GM18858 (cell line): ENCODE measurements around the gene PRPF38A.
A peak's percentile ranks its signal among the peaks of the same experiment; 100 is the strongest.
"Not testable (repeated sequence)": the region's sequence is repeated elsewhere in the genome, so short reads cannot be mapped to it uniquely, and the experiment has no call there.

Source experiments
- ATAC-seq: cut with Tn5 transposase; IDR thresholded peaks from one replicate; pipeline ENCODE4 v1.9.1; 2021; ENCODE audit not compliant: unreplicated experiment

The PRPF38A gene

GRCh38 chr1:52404116-52404974, at the start of gene PRPF38A, which contains the start of gene ORC1:
TSS of gene PRPF38A (plus strand) at chr1:52404602. CDS start at chr1:52404750, 148 bp downstream.
TSS of gene ORC1 (minus strand) at chr1:52404423. CDS start at chr1:52402223, 2,200 bp downstream.
- peak; percentile 75 for ATAC-seq

- ATAC-seq: no peak
These were observed 49.0 kb upstream of the PRPF38A start for GRCh38 chr1:52355436-52355835.

GRCh38 chr1:52355847-52356505, 48.4 kb upstream of the PRPF38A start:
- ATAC-seq: no peak

GRCh38 chr1:52356818-52357355, 47.5 kb upstream of the PRPF38A start:
- ATAC-seq: no peak

- ATAC-seq: no peak
These were observed 47.0 kb upstream of the PRPF38A start for GRCh38 chr1:52357397-52357796.

GRCh38 chr1:52358851-52359497, 45.4 kb upstream of the PRPF38A start:
- no peak for ATAC-seq

- ATAC-seq: no peak
These were observed 44.5 kb upstream of the PRPF38A start for GRCh38 chr1:52359676-52360594.

GRCh38 chr1:52360595-52360968, 43.8 kb upstream of the PRPF38A start:
- no peak for ATAC-seq

- ATAC-seq: no peak
These were observed 40.1 kb upstream of the PRPF38A start for GRCh38 chr1:52364235-52364839.

- ATAC-seq: no peak
These were observed 39.2 kb upstream of the PRPF38A start for GRCh38 chr1:52365071-52365745.

GRCh38 chr1:52365746-52366516, 38.5 kb upstream of the PRPF38A start, which contains the start of gene CC2D1B:
TSS of gene CC2D1B (minus strand) at chr1:52366205. CDS start at chr1:52364620, 1,585 bp downstream.
- ATAC-seq: peak; percentile 82

- no peak for ATAC-seq
These were observed 37.9 kb upstream of the PRPF38A start for GRCh38 chr1:52366517-52366827.

GRCh38 chr1:52367272-52367671, 37.1 kb upstream of the PRPF38A start:
- ATAC-seq: no peak

- no peak for ATAC-seq
These were observed 35.8 kb upstream of the PRPF38A start for GRCh38 chr1:52368383-52369172.

GRCh38 chr1:52369851-52370250, 34.6 kb upstream of the PRPF38A start:
- not testable (repeated sequence) for ATAC-seq

GRCh38 chr1:52385376-52385775, 19.0 kb upstream of the PRPF38A start:
- ATAC-seq: no peak

GRCh38 chr1:52386458-52386857, 17.9 kb upstream of the PRPF38A start:
- no peak for ATAC-seq

- no peak for ATAC-seq
These were observed 11.2 kb upstream of the PRPF38A start for GRCh38 chr1:52393174-52393573.
